Panc1 (cell line): ENCODE results near the gene POGK. TPM values are rescaled to one million over a fixed set of nuclear protein-coding genes. Genes with fewer than 3 reads are reported as not detected.

Experiments
- ATAC-seq: fragments of 200-7000 bp; cut with Tn5 transposase; 2 replicates; pipeline ENCODE4 v1.9.1; 2020; ENCODE audit warnings: mild to moderate bottlenecking, moderate library complexity
- BruUV-seq: library from RNA; stranded (reverse); fragments of 400-500 nt; replicated peaks from 2 replicates; lab custom pipeline; 2021; lab: Mats Ljungman, UMichigan
- CTCF ChIA-PET: fragments of 300-600 bp; sonication (Branson Sonifier 250); formaldehyde crosslinking; loops from one replicate; lab custom pipeline; 2022; ENCODE audit warnings: antibody characterized with exemption; lab: Charles Lee
- POLR2A ChIA-PET: fragments of 300-600 bp; sonication (Branson Sonifier 250); formaldehyde crosslinking; loops from one replicate; lab custom pipeline; 2022; ENCODE audit warnings: antibody characterized with exemption; lab: Charles Lee
- DNase-seq: peaks from one replicate; pipeline ENCODE4 v3.0.0-alpha.2; 2010; ENCODE audit warnings: low read depth, low spot score
- H3K27ac ChIP-seq: 2 replicates; pipeline ENCODE4 v1.5.1; 2011; ENCODE audit warnings: mild to moderate bottlenecking, low read length, inconsistent platforms
- H3K27me3 ChIP-seq: fragments of 200-500 bp; sonication (Bioruptor generic); 2 replicates; pipeline ENCODE4 v1.6.0; 2014; ENCODE audit warnings: low read length, inconsistent platforms; ENCODE audit not compliant: control insufficient read depth, insufficient read depth
- H3K36me3 ChIP-seq: fragments of 200-500 bp; sonication (Bioruptor generic); 2 replicates; pipeline ENCODE4 v1.5.1; 2014; ENCODE audit warnings: inconsistent platforms, mild to moderate bottlenecking, low read length, moderate library complexity; ENCODE audit not compliant: control insufficient read depth, insufficient read depth
- H3K4me1 ChIP-seq: 2 replicates; pipeline ENCODE4 v1.5.1; 2011; ENCODE audit warnings: inconsistent platforms, mild to moderate bottlenecking, low read length, moderate library complexity; ENCODE audit not compliant: control insufficient read depth, insufficient read depth
- H3K4me3 ChIP-seq, 2 experiments: 2 replicates each; pipeline ENCODE4 v1.5.1; 2011 to 2012; ENCODE audit warnings: low read depth in 2 of 2, low read length in 2 of 2, mild to moderate bottlenecking in 2 of 2, inconsistent platforms in 1 of 2, moderate library complexity in 1 of 2
- H3K9me3 ChIP-seq: fragments of 200-500 bp; sonication (Bioruptor generic); 2 replicates; pipeline ENCODE4 v1.5.1; 2014; ENCODE audit warnings: low read depth, mild to moderate bottlenecking, inconsistent platforms, low read length, moderate library complexity; ENCODE audit not compliant: control insufficient read depth, insufficient read depth
- CTCF ChIP-seq: fragments of 450-650 bp; IDR thresholded peaks from 2 replicates; pipeline ENCODE4 v1.5.1; 2017; ENCODE audit warnings: mild to moderate bottlenecking
- POLR2AphosphoS5 ChIP-seq: IDR thresholded peaks from 2 replicates; pipeline ENCODE4 v1.6.1; 2012; ENCODE audit warnings: mild to moderate bottlenecking, low read depth, low read length, moderate library complexity
- REST ChIP-seq, 2 experiments: IDR thresholded peaks; 2 replicates each; pipeline ENCODE4 v1.6.1; 2011 to 2012; ENCODE audit warnings: low read depth in 2 of 2, control low read depth in 1 of 2, low read length in 1 of 2, mild to moderate bottlenecking in 1 of 2, moderate library complexity in 1 of 2; ENCODE audit not compliant: insufficient read depth in 1 of 2
- SIN3A ChIP-seq: IDR thresholded peaks from 2 replicates; pipeline ENCODE4 v1.6.1; 2012; ENCODE audit warnings: low read depth, mild to moderate bottlenecking, low read length, moderate library complexity, borderline replicate concordance; ENCODE audit not compliant: insufficient read depth
- TCF7L2 ChIP-seq: IDR thresholded peaks from 2 replicates; pipeline ENCODE4 v1.6.1; 2011; ENCODE audit warnings: mild to moderate bottlenecking, low read depth, low read length, inconsistent platforms
- in situ Hi-C: cut with HindIII; loops from 2 replicates; pipeline ENCODE4 v1.10.0; 2016; ENCODE audit warnings: low sequenced_read_pairs, low pct_unique_long_range_greater_than_20kb
- intact Hi-C: fragments of 100-400 bp; cut with micrococcal nuclease; formaldehyde crosslinking; loops from one replicate; pipeline ENCODE4 v1.10.0; 2022; ENCODE audit not compliant: unreplicated experiment
- total RNA-seq: library from RNA; stranded (reverse); gene quantifications from one replicate; pipeline ENCODE4 v1.2.1, GENCODE V29; 2021; ENCODE audit not compliant: unreplicated experiment

The POGK gene
- total RNA-seq, 1 experiment from 2014 or later = 49.5 TPM

- H3K4me3 ChIP-seq = no peak overlapping the region
- in situ Hi-C loops (no loop called here), intact Hi-C loops (no loop called here)
- no TSS peak for BruUV-seq
- H3K36me3 ChIP-seq = no peaks in the 10 kb centered on the region
- ChIA-PET POLR2A (no interaction called here), CTCF (interaction anchor here (1.5 kb wide), 1 partner anchor 152 kb away, joined by 3 read pairs; no protein-coding TSS in a partner anchor)
- H3K27ac ChIP-seq = no peak overlapping the region
- H3K27me3 ChIP-seq = peaks cover 5% of the 10 kb centered on the region
- no peaks in the 10 kb centered on the region for H3K4me1 ChIP-seq
- no peak for DNase-seq
- no peak for TF ChIP-seq SIN3A
- no peak for TF ChIP-seq POLR2AphosphoS5
- TF ChIP-seq TCF7L2 = no peak
- TF ChIP-seq REST (IDR thresholded peaks at IDR 0.05; ENCODE audit: insufficient read depth in 1 of 2, low read depth in 2 of 2, low read length in 1 of 2) = no peak
- no peak for TF ChIP-seq CTCF
- no peak for ATAC-seq
- H3K9me3 ChIP-seq = no peaks in the 10 kb centered on the region
Measured at GRCh38 chr1:166905136-166905535, 65.9 kb downstream of the POGK start.

- Histone ChIP-seq H3K4me1 (no peaks in the 10 kb centered on the region), H3K27me3 (peaks cover 5% of the 10 kb centered on the region), H3K9me3 (peaks cover 1% of the 10 kb centered on the region; the same call in 1 of the 2 replicates), H3K27ac (no peak overlapping the region), H3K4me3 (no peak overlapping the region), H3K36me3 (no peaks in the 10 kb centered on the region)
- ATAC-seq (no peak), DNase-seq (no peak)
- TF ChIP-seq TCF7L2 (no peak), CTCF (no peak), REST (IDR thresholded peaks at IDR 0.05; ENCODE audit: insufficient read depth in 1 of 2, low read depth in 2 of 2, low read length in 1 of 2) (no peak), POLR2AphosphoS5 (no peak), SIN3A (no peak)
- POLR2A ChIA-PET = no interaction called here
- in situ Hi-C loops (no loop called here), intact Hi-C loops (no loop called here)
- no TSS peak for BruUV-seq
- CTCF ChIA-PET = no interaction called here
Measured at GRCh38 chr1:166905900-166906299, 66.6 kb downstream of the POGK start.
